ENCODE results near the gene UTF1. TPM values are rescaled to one million over a fixed set of nuclear protein-coding genes. Genes with fewer than 3 reads are reported as not detected.
"Not testable (repeated sequence)": the region's sequence is repeated elsewhere in the genome, so short reads cannot be mapped to it uniquely, and the experiment has no call there.

The UTF1 gene
- total RNA-seq, 1 donor from 2014 or later = not detected

- DNase-seq = no peak
Observed at GRCh38 chr10:133209641-133210040, 20.4 kb upstream of the UTF1 start.

DNA sequence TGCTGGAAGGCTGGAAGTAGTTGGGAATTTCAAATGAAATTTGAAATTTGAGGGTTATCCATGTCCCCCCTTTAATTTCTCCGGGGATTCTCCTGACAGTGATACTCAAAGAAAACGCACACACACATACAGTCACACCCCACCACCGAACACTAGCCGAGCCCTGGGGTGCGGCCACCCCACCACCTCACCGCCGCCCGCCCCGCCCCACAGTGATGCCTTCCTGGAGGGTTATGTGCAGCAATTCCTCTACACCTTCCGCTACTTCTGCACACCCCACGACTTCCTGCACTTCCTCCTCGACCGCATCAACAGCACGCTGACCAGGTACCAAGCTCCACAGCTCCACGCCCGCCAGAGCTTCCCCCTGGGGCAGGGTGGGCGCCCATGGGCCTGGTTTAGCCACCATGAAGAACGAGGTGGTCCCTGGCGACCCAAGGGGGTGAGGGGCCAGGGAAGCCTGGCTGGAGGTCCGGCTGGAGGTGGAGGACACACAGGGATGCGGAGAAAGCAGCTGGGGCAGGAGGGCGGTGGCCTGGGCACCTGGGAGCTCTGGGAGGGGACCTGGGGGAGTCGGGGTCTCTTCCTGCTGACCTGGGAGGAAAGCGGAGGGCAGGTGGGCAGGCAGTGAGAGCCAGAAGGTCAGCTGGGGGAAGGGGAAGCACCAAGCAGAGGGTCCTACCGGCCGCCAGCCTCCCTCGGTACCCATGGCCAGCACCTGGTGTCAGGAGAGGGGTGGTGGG, 19.4 kb upstream of the UTF1 start:
- DNase-seq = no peak

DNA sequence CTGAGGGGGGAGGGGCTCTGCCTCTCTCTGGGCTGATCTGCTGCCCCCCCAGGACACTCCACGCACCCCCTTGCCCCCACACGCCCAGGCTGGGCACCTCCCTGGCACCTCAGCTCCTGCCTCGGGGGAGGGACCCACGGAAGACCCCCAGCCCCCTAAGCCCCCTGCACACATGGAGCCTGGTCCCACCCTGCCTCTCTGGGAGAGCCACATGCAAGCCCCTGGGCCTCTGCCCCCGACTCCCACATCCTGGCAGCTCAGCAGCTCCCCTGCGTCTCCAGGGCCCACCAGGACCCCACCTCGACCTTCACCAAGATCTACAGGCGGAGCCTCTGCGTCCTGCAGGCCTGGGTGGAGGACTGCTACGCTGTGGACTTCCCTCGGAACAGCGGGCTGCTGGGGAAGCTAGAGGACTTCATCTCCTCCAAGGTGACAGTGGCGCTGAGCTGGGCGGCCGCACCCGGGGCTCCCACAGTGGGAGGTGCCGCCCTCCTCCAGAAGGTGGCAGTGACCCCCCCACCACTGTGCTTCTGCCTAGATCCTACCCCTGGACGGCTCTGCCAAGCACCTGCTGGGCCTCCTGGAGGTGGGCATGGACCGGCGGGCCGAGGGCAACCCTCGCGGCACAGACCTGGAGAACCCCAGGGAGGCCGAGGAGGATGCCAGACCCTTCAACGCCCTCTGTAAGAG, 18.7 kb upstream of the UTF1 start:
- DNase-seq = no peak

DNA sequence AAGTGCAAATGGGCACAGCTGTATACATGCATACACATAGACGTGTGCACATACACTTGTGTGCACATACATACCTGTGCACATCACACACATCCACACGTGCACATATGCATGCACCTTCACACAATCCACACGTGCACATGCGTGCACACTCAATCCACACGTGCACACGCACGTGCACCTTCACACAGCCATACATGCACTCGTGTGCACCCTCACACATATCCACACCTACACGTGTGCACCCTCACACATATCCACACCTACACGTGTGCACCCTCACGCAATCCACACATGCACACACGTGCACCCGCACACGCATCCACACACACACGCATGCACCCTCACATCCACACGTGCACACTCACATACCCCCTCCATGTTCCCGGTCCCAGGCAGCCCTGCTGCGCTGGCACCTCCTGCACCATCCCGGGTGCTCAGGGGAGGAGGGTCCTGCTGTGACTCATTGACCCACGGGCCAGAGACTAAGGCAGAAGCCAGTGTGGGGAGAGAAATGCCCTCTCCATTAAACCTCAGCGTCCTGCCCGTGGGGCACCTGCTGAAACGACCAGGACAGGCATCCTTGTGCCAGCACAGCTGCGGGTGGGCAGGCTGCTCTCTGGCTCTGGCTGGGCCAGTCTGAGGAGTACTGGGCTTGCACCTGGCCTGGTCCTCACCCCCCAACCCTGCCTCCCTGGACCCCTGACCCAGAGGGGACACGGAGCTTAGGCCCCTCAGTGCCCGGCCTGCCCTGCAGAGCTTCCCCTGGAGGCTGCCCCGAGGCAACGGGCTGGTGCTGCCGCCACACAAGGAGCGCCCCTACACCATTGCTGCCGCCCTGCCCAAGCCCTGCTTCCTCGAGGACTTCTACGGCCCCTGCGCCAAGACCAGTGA, 17.8 kb upstream of the UTF1 start:
- no peak for DNase-seq

DNA sequence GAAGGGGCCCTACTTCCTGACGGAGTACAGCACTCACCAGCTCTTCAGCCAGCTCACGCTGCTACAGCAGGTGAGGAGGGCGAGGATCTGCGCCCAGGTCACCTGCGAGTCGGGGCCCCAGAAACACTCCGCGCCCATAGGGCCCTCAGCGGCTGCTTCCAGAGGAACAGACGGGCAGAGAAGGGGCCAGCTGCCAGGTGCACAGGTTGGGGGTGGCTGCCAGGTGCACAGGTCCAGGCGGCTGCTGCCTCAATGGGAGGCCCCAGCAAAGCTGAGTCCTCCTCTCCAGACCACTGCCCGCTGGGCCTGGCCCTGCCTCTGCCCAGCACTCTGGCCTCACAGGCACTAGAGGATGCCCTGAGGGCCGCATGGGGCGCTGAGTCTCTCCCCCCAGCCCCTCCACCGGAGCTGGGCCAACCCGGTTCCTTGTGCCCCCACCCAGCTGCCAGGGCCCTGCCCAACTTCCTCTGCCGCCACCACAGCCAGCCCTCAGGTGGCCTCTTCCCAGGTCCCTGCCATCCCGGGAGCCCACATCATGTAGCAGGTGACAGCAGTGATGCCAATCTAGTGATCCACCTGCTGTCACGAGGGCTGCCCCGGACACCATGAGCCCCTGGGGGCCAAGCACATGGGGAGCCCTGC, 17.0 kb upstream of the UTF1 start:
- DNase-seq = no peak

DNA sequence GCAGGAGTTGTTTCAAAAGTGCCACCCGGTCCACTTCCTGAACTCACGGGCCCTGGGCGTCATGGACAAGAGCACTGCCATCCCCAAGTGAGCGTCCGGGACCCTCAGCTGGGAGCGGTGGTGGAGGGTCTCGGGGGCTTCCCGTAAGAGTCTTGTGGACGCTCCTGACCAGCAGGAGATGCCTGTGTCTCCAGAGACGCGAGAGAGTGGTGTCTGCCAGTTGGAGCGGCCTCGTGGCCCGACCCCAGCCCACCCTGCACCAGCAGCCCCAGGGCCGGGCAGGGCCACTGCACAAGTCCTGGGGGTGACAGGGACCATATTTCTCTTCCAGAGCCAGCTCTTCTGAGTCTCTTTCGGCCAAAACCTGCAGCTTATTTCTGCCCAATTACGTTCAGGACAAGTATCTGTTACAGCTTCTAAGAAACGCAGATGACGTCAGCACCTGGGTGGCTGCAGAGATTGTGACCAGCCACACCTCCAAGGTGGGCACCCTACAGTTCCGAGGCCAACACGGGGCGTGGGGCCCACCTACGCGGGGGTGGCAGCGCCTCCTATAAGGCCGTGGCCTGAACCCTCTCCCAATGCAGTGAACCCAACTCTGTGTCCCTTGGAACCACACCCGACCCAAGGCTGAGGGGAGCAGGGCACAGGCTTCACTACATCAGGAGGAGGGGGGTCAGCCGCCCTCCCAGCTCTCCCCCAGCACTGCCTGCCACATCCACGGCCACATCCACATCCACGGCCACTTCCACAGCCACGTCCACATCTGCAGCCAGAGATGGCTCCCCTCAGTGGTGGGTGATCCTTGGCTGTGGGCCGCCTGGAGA, 16.2 kb upstream of the UTF1 start:
- DNase-seq = no peak

- DNase-seq = no peak
Observed at GRCh38 chr10:133214468-133215410, 15.3 kb upstream of the UTF1 start.

- DNase-seq = no peak
Observed at GRCh38 chr10:133215586-133215985, 14.4 kb upstream of the UTF1 start.

DNA sequence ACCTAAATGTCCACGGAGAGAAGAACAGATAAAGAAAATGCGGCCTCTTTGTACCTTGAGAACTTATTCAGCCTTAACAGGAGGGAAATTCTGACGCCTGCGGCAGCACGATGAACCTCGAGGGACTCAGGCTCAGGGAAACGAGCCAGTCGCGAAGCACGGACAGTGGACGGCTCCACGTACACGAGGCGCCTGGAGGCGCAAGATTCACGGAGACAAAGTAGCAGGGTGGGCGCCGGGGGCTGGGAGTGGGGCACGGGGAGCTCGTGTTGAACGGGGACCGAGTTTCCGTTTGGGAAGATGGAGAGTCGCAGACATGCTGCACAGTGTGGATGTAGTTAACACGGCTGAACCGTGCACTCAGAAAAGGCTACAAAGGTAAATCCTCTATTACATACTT, 13.2 kb upstream of the UTF1 start:
- DNase-seq = no peak

DNA sequence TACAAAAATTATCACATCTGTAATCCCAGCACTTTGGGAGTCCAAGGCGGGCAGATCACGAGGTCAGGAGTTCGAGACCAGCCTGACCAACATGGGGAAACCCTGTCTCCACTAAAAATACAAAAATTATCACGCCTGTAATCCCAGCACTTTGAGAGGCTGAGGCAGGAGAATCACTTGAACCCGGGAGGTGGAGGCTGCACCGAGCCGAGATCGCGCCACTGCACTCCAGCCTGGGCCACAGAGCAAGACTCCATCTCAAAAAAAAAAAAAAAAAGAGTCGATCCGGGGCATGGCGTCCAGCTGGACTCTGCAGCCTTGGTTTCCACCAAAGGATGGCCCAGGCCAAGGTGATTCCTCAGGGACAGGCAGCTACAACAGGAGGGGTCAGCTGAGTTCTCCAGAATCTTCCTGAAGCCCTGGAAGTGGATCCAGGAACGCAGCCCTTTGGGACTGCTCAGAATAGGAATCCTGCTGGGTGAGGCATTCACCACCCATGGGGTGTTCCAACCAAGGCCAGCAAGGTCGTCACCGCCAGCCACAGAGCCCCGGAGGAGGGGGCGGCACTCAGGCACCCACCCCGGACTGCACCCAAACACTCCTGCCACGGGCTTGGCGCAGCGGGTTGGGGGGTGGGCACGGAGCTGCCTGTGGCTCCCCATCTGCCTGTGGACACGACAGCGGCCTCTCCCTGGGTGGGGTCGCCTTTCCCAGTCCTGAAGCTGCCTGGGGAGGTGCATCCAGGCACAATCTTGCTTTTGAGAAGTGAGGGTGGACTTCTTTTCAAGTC, 12.0 kb upstream of the UTF1 start:
- no peak for DNase-seq

DNA sequence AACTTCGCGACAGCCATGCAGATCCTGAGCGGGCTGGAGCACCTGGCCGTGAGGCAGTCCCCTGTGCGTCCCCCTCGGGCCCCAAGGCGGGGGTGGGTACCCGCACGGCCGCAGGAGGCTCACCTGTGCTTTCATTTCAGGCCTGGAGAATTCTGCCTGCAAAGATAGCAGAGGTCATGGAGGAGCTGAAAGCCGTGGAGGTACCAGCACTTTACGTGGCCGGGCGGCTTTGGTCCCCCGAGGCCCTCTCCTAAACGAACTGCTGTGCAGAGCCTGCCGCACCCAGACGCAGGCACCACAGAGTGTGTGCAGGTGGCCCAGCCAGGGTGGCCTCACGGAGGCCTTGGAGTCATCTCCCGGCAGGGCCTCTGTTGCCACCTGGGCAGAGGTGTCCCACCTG, 11.1 kb upstream of the UTF1 start:
- no peak for DNase-seq

DNA sequence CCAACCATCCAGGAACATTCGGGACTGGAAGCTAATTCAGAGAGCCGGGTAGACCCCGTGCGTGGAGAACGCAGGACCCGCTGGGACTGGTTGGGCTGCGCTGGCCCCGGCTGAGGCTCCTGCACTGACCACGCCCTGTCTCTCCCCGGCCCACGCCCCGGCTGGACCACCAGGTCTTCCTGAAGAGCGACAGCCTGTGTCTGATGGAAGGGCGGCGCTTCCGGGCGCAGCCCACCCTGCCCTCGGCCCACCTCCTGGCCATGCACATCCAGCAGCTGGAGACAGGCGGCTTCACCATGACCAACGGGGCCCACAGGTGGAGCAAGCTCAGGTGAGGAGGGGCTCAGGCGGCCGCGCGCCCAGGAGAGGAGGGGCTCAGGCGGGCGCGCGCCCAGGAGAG, 10.2 kb upstream of the UTF1 start:
- DNase-seq = no peak

DNA sequence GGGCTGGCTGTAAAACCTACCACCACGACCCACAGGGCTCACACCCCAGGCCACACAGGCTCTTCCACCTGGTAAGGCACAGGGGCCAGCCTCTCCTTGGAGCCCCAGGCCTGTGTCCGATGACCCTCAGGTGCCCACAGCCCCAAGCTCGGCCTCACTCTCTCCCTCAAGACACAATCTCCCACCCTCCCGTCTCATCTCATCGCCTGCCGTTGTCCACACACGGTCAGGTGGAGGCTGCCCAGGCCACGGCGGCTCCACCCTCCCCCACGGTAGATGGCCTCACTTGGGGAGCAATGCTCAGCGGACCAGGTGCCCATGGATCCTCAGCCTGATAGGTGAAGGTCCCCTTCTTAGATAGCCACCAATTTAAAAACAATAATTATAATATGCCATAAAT, 8.7 kb upstream of the UTF1 start:
- no peak for DNase-seq

DNA sequence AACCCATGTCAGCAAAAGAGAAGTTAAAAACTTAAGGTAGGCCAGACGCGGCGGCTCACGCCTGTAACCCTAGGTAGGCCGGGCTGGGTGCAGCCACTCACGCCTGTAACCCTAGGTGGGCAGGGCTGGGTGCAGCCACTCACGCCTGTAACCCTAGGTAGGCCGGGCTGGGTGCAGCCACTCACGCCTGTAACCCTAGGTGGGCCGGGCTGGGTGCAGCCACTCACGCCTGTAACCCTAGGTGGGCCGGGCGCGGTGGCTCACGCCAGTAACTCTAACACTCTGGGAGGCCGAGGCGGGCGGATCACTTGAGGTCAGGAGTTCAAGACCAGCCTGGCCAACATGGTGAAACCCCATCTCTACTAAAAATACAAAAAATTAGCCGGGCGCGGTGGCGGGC, 8.3 kb upstream of the UTF1 start:
- DNase-seq = not testable (repeated sequence)

GRCh38 chr10:133224076-133224475, 5.9 kb upstream of the UTF1 start:
- DNase-seq = no peak

DNA sequence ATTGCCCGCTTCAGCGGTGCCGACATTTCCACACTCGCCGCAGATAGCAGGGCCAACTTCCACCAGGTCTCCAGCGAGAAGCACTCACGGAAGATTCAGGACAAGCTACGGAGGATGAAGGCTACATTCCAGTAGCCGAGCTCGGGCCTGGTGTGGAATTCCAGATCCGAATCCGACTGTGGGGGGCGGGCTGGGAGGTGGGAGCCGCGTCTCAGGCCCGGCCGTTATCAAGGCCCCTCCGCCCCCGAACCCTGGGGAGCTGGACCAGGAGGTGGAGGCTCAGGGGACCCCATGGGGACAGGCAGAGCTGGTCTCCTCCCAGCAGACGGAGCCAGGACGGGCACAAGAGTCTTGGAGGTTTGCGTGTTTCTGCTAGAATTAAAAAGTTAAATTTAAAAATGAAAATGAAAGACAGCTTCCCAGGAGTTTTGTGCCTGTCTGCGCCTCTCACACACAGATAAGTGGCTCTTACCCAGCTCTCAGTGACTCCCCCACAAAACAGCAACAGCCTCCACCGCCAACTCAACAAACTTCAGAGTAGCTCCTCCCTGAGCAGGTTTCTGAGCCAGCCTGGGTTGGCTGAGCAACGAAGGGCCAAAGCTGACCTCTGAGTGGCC, 5.2 kb upstream of the UTF1 start:
- no peak for DNase-seq

GRCh38 chr10:133225707-133226191, 4.3 kb upstream of the UTF1 start:
- DNase-seq = no peak

- DNase-seq = no peak
Observed at GRCh38 chr10:133226251-133226808, 3.7 kb upstream of the UTF1 start.

DNA sequence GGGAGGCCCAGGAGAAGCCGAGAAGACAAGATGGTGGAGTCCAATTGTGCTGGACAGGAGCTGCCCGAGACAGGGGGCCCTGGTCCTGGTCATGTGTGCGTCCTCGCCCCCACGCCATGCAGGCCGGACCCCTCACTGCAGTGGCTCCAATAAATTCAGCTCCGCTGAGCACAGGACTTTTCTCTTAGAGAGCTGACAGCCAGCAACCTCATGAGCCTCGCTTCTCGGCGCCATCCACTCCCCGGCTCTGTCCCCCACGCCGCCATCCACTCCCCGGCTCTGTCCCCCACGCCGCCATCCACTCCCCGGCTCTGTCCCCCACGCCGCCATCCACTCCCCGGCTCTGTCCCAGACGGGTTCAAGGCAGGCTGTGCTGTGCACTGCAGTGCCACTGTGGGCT, 2.8 kb upstream of the UTF1 start:
- DNase-seq = no peak

All from skin of body (tissue), 2 donors.